GM12878 (cell line): Measurements from ENCODE around the gene TGFB1I1. TPM values are rescaled to one million over a fixed set of nuclear protein-coding genes. Genes with fewer than 3 reads are reported as not detected.

Source experiments
- ATAC-seq: fragments of 200-7000 bp; cut with Tn5 transposase; 3 replicates; pipeline ENCODE4 v1.9.1; 2020; ENCODE audit warnings: mild to moderate bottlenecking, moderate library complexity
- BruUV-seq: library from RNA; stranded (reverse); fragments of 400-500 nt; replicated peaks from 2 replicates; lab custom pipeline; 2021; lab: Mats Ljungman, UMichigan
- CTCF ChIA-PET: fragments of 300-600 bp; sonication (Branson Sonifier 250); formaldehyde crosslinking; extraction: SDS; loops from one replicate; lab custom pipeline; 2021; ENCODE audit warnings: inconsistent platforms; lab: Yijun Ruan, JAX
- POLR2A ChIA-PET: fragments of 350-600 bp; formaldehyde crosslinking; extraction: SDS; loops from one replicate; lab custom pipeline; 2021; ENCODE audit warnings: inconsistent platforms; lab: Charles Lee
- RAD21 ChIA-PET: fragments of 300-600 bp; sonication (Branson Sonifier 250); formaldehyde crosslinking; loops from one replicate; lab custom pipeline; 2023; ENCODE audit warnings: antibody characterized with exemption; ENCODE audit not compliant: unreplicated experiment; lab: Charles Lee
- SMC1A ChIA-PET: fragments of 300-600 bp; sonication (Branson Sonifier 250); formaldehyde crosslinking; loops from one replicate; lab custom pipeline; 2023; ENCODE audit not compliant: unreplicated experiment, uncharacterized antibody; lab: Charles Lee
- DNase-seq: peaks from one replicate; pipeline ENCODE4 v3.0.0-alpha.2; 2011; ENCODE audit warnings: low read depth, low spot score
- FAIRE-seq: peaks from 3 replicates; lab custom pipeline; 2011; peaks lifted over from hg19 to GRCh38; lab: Jason Lieb, UNC
- H2AFZ ChIP-seq: 2 replicates; pipeline ENCODE4 v1.6.0; 2011; ENCODE audit warnings: low read depth, low read length, control low read depth; ENCODE audit not compliant: control insufficient read depth
- H3K27ac ChIP-seq: 2 replicates; pipeline ENCODE4 v1.5.1; 2011; ENCODE audit warnings: control low read depth; ENCODE audit not compliant: control insufficient read depth, insufficient read depth
- H3K27me3 ChIP-seq, 2 experiments: replicated peaks in 1 of 2; 2 replicates each; pipeline versions ENCODE4 v1.6.0 to v1.6.1; 2011; ENCODE audit warnings: low read length in 1 of 2; ENCODE audit not compliant: control insufficient read depth in 2 of 2, insufficient read depth in 2 of 2
- H3K36me3 ChIP-seq, 2 experiments: 2 replicates each; pipeline ENCODE4 v1.5.1; 2011; ENCODE audit warnings: low read length in 1 of 2; ENCODE audit not compliant: control insufficient read depth in 2 of 2, insufficient read depth in 2 of 2
- H3K4me1 ChIP-seq: 2 replicates; pipeline ENCODE4 v1.6.1; 2011; ENCODE audit warnings: mild to moderate bottlenecking, low read length, moderate library complexity, mixed read lengths; ENCODE audit not compliant: control insufficient read depth, insufficient read depth
- H3K4me2 ChIP-seq: 2 replicates; pipeline ENCODE4 v1.6.0; 2011; ENCODE audit warnings: control low read depth; ENCODE audit not compliant: control insufficient read depth, insufficient read depth
- H3K4me3 ChIP-seq: fragments of 200-600 bp; sonication (generic); 2 replicates; pipeline ENCODE4 v1.5.1; 2016
- H3K79me2 ChIP-seq: 2 replicates; pipeline ENCODE4 v1.6.0; 2011; ENCODE audit warnings: low read length; ENCODE audit not compliant: control insufficient read depth, insufficient read depth
- H3K9ac ChIP-seq: 2 replicates; pipeline ENCODE4 v1.8.0; 2011; ENCODE audit warnings: low read length, control low read depth, mixed read lengths; ENCODE audit not compliant: control insufficient read depth, insufficient read depth
- H3K9me3 ChIP-seq: replicated peaks from 3 replicates; pipeline ENCODE4 v1.5.1; 2011; ENCODE audit warnings: mild to moderate bottlenecking, low read length; ENCODE audit not compliant: control insufficient read depth, insufficient read depth
- H4K20me1 ChIP-seq: 2 replicates; pipeline ENCODE4 v1.6.0; 2011; ENCODE audit not compliant: control insufficient read depth, insufficient read depth
- BCLAF1 ChIP-seq: fragments of 450-650 bp; IDR thresholded peaks from 2 replicates; pipeline ENCODE4 v1.6.1; 2017; ENCODE audit warnings: antibody characterized with exemption, mild to moderate bottlenecking, moderate library complexity
- CBX5 ChIP-seq: sonication (generic); IDR thresholded peaks from 2 replicates; pipeline ENCODE4 v1.6.1; 2016; ENCODE audit warnings: low read depth, moderate library complexity, mild to moderate bottlenecking, inconsistent platforms
- CHD1 ChIP-seq: IDR thresholded peaks from 2 replicates; pipeline ENCODE4 v1.6.1; 2012; ENCODE audit warnings: low read depth, low read length, improper control_type of control experiment
- E2F4 ChIP-seq: IDR thresholded peaks from 2 replicates; pipeline ENCODE4 v1.6.1; 2012; ENCODE audit warnings: low read depth, low read length, improper control_type of control experiment
- HSF1 ChIP-seq: fragments of 150-350 bp; IDR thresholded peaks from 2 replicates; pipeline ENCODE4 v1.6.1; 2014; ENCODE audit warnings: mild to moderate bottlenecking, low read depth, low read length
- IRF5 ChIP-seq: fragments of 450-650 bp; IDR thresholded peaks from 2 replicates; pipeline ENCODE4 v1.6.1; 2017; ENCODE audit warnings: borderline replicate concordance
- KDM1A ChIP-seq: fragments of 200-600 bp; sonication (generic); IDR thresholded peaks from 2 replicates; pipeline ENCODE4 v1.6.1; 2016; ENCODE audit warnings: borderline replicate concordance
- MXI1 ChIP-seq: fragments of 150-350 bp; IDR thresholded peaks from 2 replicates; pipeline ENCODE4 v1.6.1; 2011; ENCODE audit warnings: low read depth, mild to moderate bottlenecking, inconsistent platforms, low read length, improper control_type of control experiment
- PAX8 ChIP-seq: fragments of 450-650 bp; IDR thresholded peaks from 2 replicates; pipeline ENCODE4 v1.6.1; 2017; ENCODE audit warnings: mild to moderate bottlenecking, moderate library complexity
- SIN3A ChIP-seq: IDR thresholded peaks from 2 replicates; pipeline ENCODE4 v1.6.1; 2012; ENCODE audit warnings: low read depth, low read length, improper control_type of control experiment
- SMC3 ChIP-seq: IDR thresholded peaks from 2 replicates; pipeline ENCODE4 v1.6.1; 2011; ENCODE audit warnings: low read length, improper control_type of control experiment, borderline replicate concordance
- SPI1 ChIP-seq: IDR thresholded peaks from 2 replicates; pipeline ENCODE4 v1.6.1; 2011; ENCODE audit warnings: low read depth, mild to moderate bottlenecking, low read length, moderate library complexity, borderline replicate concordance; ENCODE audit not compliant: insufficient read depth
- ZBTB40 ChIP-seq: fragments of 450-650 bp; IDR thresholded peaks from 2 replicates; pipeline ENCODE4 v1.6.1; 2016; ENCODE audit warnings: mild to moderate bottlenecking, moderate library complexity, borderline replicate concordance
- WGBS: methylation state at CpG from one replicate; pipeline ENCODE4 v1.1.6; 2016; ENCODE audit warnings: low lambda C conversion rate; ENCODE audit not compliant: insufficient replicate concordance, insufficient coverage; ENCODE audit errors: missing lambda C conversion rate; 5-methylcytosine and 5-hydroxymethylcytosine counted together
- in situ Hi-C: fragments of 300-500 bp; cut with MboI; formaldehyde crosslinking; loops from 9 replicates; pipeline ENCODE4 v1.14.3; 2018; ENCODE audit warnings: mixed read lengths
- intact Hi-C: fragments of 100-400 bp; cut with micrococcal nuclease; formaldehyde crosslinking; loops from one replicate; pipeline ENCODE4 v1.14.2; 2022; ENCODE audit not compliant: unreplicated experiment
- polyA plus RNA-seq, 11 experiments: library from polyadenylated mRNA; depleted of rRNA in 4 of 11; unstranded in 6 of 11; stranded (reverse) in 5 of 11; fragments of >200 nt; fragmentation: Nextera tagmentation in 4 of 11; fragmentation: Illumina TruSeq in 1 of 11; extraction: Ambion mirVana in 4 of 11; extraction: Trizol in 1 of 11; gene quantifications; 1 replicate in 1 of 11; 2 replicates in 10 of 11; pipeline versions ENCODE4 v1.2.1 to v1.2.3, GENCODE V29; 2011 to 2016; ENCODE audit warnings: inconsistent platforms in 2 of 11, missing spikeins in 2 of 11, low read depth in 1 of 11
- total RNA-seq, 4 experiments: library from RNA; depleted of rRNA in 3 of 4; stranded (reverse); fragments of >200 nt in 3 of 4; fragmentation: Illumina TruSeq in 1 of 4; extraction: Trizol in 1 of 4; gene quantifications; 2 replicates each; pipeline versions ENCODE4 v1.2.1 to v1.2.3, GENCODE V29; 2013 to 2021

Gene TGFB1I1
- total and polyA plus RNA-seq, 10 of the 15 experiments (the other 5 are each of a cell fraction or from before 2014, with no cell fraction given) = 0.13 to 2.3 (median 0.41) TPM; not detected in 2

- Histone ChIP-seq H2AFZ (no peak overlapping the region), H3K4me1 (peaks cover 3% of the 10 kb centered on the region; the same call in 1 of the 2 replicates), H3K79me2 (peaks cover 7% of the 10 kb centered on the region), H4K20me1 (peaks cover 4% of the 10 kb centered on the region; the same call in 1 of the 2 replicates), H3K36me3 (no peaks in the 10 kb centered on the region), H3K9me3 (no peaks in the 10 kb centered on the region), H3K27me3 (no peaks in the 10 kb centered on the region), H3K4me2 (no peak overlapping the region), H3K4me3 (no peak overlapping the region), H3K9ac (no peak overlapping the region), H3K27ac (no peak overlapping the region)
- SMC1A ChIA-PET = interaction anchor here (0.8 to 1.6 kb wide), 3 partner anchors 10 to 66 kb away, joined by 3 to 5 read pairs (median 5); no protein-coding TSS in a partner anchor
- in situ Hi-C loops (no loop called here), intact Hi-C loops (no loop called here)
- 83% methylated on average over 5 of the region's 5 CpGs for WGBS
- RAD21 ChIA-PET = no interaction called here
- POLR2A ChIA-PET = no interaction called here
- ATAC-seq (no peak), FAIRE-seq (no peak), DNase-seq (no peak)
- CTCF ChIA-PET = interaction anchor here (0.7 to 3.0 kb wide), 8 partner anchors 8 to 524 kb away, joined by 3 to 11 read pairs (median 3); partner anchors contain the start of genes KAT8 and ZNF843
- BruUV-seq = no TSS peak
- TF ChIP-seq CBX5 (no peak), BCLAF1 (no peak), SIN3A (no peak), SPI1 (no peak), PAX8 (no peak), KDM1A (no peak), SMC3 (no peak), MXI1 (no peak), E2F4 (no peak), HSF1 (no peak), CHD1 (no peak), ZBTB40 (no peak), IRF5 (no peak)
These were observed 20.8 kb upstream of the TGFB1I1 start for GRCh38 chr16:31451201-31451600.
